ENCODE data around the gene MEGF9. TPM values are rescaled to one million over a fixed set of nuclear protein-coding genes. Genes with fewer than 3 reads are reported as not detected.

MEGF9 gene
- polyA plus RNA-seq, 1 donor (not counting 4 experiments of a cell fraction or from before 2014, with no cell fraction given), result 11.2 TPM

- DNase-seq (ENCODE audit: low read depth, low spot score), result no peak
- no peak overlapping the region for H3K9ac ChIP-seq (ENCODE audit: control insufficient read depth, extremely low read depth, insufficient read depth, low read length)
- H3K36me3 ChIP-seq (ENCODE audit: control insufficient read depth in 2 of 2, extremely low read depth in 1 of 2, insufficient read depth in 2 of 2, low read length in 2 of 2), result no peaks in the 10 kb centered on the region
- H3K27ac ChIP-seq (ENCODE audit: control insufficient read depth, insufficient read depth, low read length), result no peak overlapping the region
- H3K4me2 ChIP-seq (ENCODE audit: control insufficient read depth, extremely low read depth, insufficient read depth, low read depth, low read length), result no peak overlapping the region
- H3K4me3 ChIP-seq (ENCODE audit: control insufficient read depth in 2 of 3, extremely low read depth in 1 of 3, insufficient read depth in 2 of 3, low read depth in 1 of 3, low read length in 3 of 3), result no peak overlapping the region
- no peak for FAIRE-seq
- no peaks in the 10 kb centered on the region for H4K20me1 ChIP-seq (ENCODE audit: control insufficient read depth, extremely low read depth, insufficient read depth, low read length)
- H3K79me2 ChIP-seq (ENCODE audit: control insufficient read depth, insufficient read depth, low read length), result peaks cover 9% of the 10 kb centered on the region
- no peaks in the 10 kb centered on the region for H3K9me3 ChIP-seq (ENCODE audit: control insufficient read depth, low read depth, low read length)
- TF ChIP-seq EZH2 (IDR thresholded peaks at IDR 0.05; ENCODE audit: low read length) (no peak), CTCF (optimal IDR thresholded peaks at IDR 0.05 in 1 of 3, IDR thresholded peaks at IDR 0.05 in 1 of 3, conservative IDR thresholded peaks at IDR 0.05 in 1 of 3; ENCODE audit: extremely low read depth in 1 of 3, insufficient read depth in 2 of 3, low read length in 3 of 3) (no peak)
- H3K27me3 ChIP-seq (ENCODE audit: control insufficient read depth, extremely low read depth, insufficient read depth, low read length), result no peaks in the 10 kb centered on the region
- peaks cover 3% of the 10 kb centered on the region for H3K4me1 ChIP-seq (ENCODE audit: control insufficient read depth, extremely low read depth, insufficient read depth, low read length)
- dilution Hi-C loops (cut with MboI; ENCODE audit: extremely low pct_ligation_motif_present, low sequenced_read_pairs), result no loop called here
- no peaks in the 10 kb centered on the region for H3K9me1 ChIP-seq (ENCODE audit: control insufficient read depth, extremely low read depth, insufficient read depth, low read length)
- H2AFZ ChIP-seq (ENCODE audit: control insufficient read depth, low read length), result no peak overlapping the region
These were observed 130.3 kb downstream of the MEGF9 start for GRCh38 chr9:120583958-120584369.

GRCh38 chr9:120580051-120580896, 134.0 kb downstream of the MEGF9 start, which contains the start of gene CDK5RAP2:
TSS of gene CDK5RAP2 (minus strand) at chr9:120580167. CDS start at chr9:120579978, 189 bp downstream.
- Histone ChIP-seq H3K4me1 (ENCODE audit: control insufficient read depth, extremely low read depth, insufficient read depth, low read length) (peaks cover 8% of the 10 kb centered on the region), H2AFZ (ENCODE audit: control insufficient read depth, low read length) (peak within 1 kb of the TSS; percentile 94), H4K20me1 (ENCODE audit: control insufficient read depth, extremely low read depth, insufficient read depth, low read length) (no peaks in the 10 kb centered on the region), H3K9me3 (ENCODE audit: control insufficient read depth, low read depth, low read length) (no peaks in the 10 kb centered on the region), H3K79me2 (ENCODE audit: control insufficient read depth, insufficient read depth, low read length) (peaks cover 44% of the 10 kb centered on the region), H3K4me3 (ENCODE audit: control insufficient read depth in 2 of 3, extremely low read depth in 1 of 3, insufficient read depth in 2 of 3, low read depth in 1 of 3, low read length in 3 of 3) (peak within 1 kb of the TSS; percentile 73 to 95 (median 93)), H3K36me3 (ENCODE audit: control insufficient read depth in 2 of 2, extremely low read depth in 1 of 2, insufficient read depth in 2 of 2, low read length in 2 of 2) (no peaks in the 10 kb centered on the region), H3K4me2 (ENCODE audit: control insufficient read depth, extremely low read depth, insufficient read depth, low read depth, low read length) (peak within 1 kb of the TSS; percentile 72), H3K9ac (ENCODE audit: control insufficient read depth, extremely low read depth, insufficient read depth, low read length) (peak within 1 kb of the TSS; percentile 83), H3K27ac (ENCODE audit: control insufficient read depth, insufficient read depth, low read length) (peak within 1 kb of the TSS; percentile 69), H3K27me3 (ENCODE audit: control insufficient read depth, extremely low read depth, insufficient read depth, low read length) (no peaks in the 10 kb centered on the region), H3K9me1 (ENCODE audit: control insufficient read depth, extremely low read depth, insufficient read depth, low read length) (no peaks in the 10 kb centered on the region)
- FAIRE-seq (no peak), DNase-seq (ENCODE audit: low read depth, low spot score) (peak; percentile 60)
- no peak for TF ChIP-seq EZH2 (IDR thresholded peaks at IDR 0.05; ENCODE audit: low read length)
- no peak for TF ChIP-seq CTCF (optimal IDR thresholded peaks at IDR 0.05 in 1 of 3, IDR thresholded peaks at IDR 0.05 in 1 of 3, conservative IDR thresholded peaks at IDR 0.05 in 1 of 3; ENCODE audit: extremely low read depth in 1 of 3, insufficient read depth in 2 of 3, low read length in 3 of 3)
- dilution Hi-C loops (cut with MboI; ENCODE audit: extremely low pct_ligation_motif_present, low sequenced_read_pairs), result no loop called here

Measured in keratinocyte (primary cell).